ENCODE data around the gene ADD2. TPM values are rescaled to one million over a fixed set of nuclear protein-coding genes. Genes with fewer than 3 reads are reported as not detected.

ADD2 gene
- total RNA-seq, 1 experiment from 2014 or later = 0.23 TPM

DNA sequence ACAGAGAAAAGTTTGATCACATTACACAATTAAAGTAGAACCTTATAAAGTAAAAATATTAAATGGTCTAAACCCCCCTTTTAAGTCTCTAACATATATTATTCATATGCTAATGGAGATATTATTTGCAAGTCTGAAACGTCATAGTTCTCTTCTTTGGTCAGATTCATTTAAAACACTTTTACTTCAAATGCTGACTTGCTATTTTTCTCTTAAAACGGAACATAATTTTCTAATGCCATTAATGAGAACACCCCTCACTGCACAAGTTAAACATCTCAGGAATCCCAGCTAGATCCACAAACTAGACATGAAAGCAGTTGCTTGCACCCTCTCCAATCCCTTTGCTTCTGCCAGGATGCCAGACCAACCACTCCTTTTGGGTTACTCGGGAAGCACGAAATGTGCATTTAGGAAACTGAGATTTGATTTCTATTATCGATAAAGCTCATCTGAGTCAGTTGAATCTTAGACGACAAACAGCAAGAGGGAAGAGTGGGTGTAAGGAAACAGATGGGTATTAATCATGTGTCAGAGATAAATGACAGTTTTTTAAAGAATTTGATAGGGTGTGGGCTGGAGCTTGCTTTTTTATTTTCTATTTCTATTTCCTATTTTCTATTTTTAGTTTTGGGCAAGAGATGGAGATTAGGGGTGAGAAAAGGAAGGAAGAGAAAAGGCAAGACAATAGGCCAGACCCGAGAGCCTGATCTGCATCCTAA lies 1.5 kb downstream of the ADD2 start:
- Mint-ChIP-seq H3K27me3 (ENCODE audit: insufficient read depth, unreplicated experiment) (peaks cover 60% of the 10 kb centered on the region), H3K36me3 (ENCODE audit: insufficient read depth, unreplicated experiment) (no peaks in the 10 kb centered on the region), H3K4me3 (ENCODE audit: unreplicated experiment) (no peak overlapping the region), H3K4me1 (ENCODE audit: insufficient read depth, unreplicated experiment) (no peaks in the 10 kb centered on the region), H3K9me3 (ENCODE audit: unreplicated experiment) (no peaks in the 10 kb centered on the region), H3K27ac (ENCODE audit: low read depth, unreplicated experiment) (no peak overlapping the region)
- CTCF ChIA-PET = interaction anchor here (1.2 kb wide), 1 partner anchor 25 kb away, joined by 3 read pairs; no protein-coding TSS in a partner anchor
- POLR2A ChIA-PET = no interaction called here
- TF ChIP-seq CTCF (IDR thresholded peaks at IDR 0.05; ENCODE audit: unreplicated experiment) = no peak
- DNase-seq (ENCODE audit: unreplicated experiment) = no peak
- BruUV-seq (replicated peaks) = no TSS peak
- intact Hi-C loops (cut with micrococcal nuclease) = no loop called here

- peaks cover 6% of the 10 kb centered on the region for H3K36me3 Mint-ChIP-seq (ENCODE audit: insufficient read depth, unreplicated experiment)
- H3K27ac Mint-ChIP-seq (ENCODE audit: low read depth, unreplicated experiment) = no peak overlapping the region
- H3K9me3 Mint-ChIP-seq (ENCODE audit: unreplicated experiment) = no peaks in the 10 kb centered on the region
- H3K4me3 Mint-ChIP-seq (ENCODE audit: unreplicated experiment) = no peak overlapping the region
- BruUV-seq (replicated peaks) = no TSS peak
- intact Hi-C loops (cut with micrococcal nuclease) = no loop called here
- TF ChIP-seq CTCF (IDR thresholded peaks at IDR 0.05; ENCODE audit: unreplicated experiment) = no peak
- peaks cover 70% of the 10 kb centered on the region for H3K27me3 Mint-ChIP-seq (ENCODE audit: insufficient read depth, unreplicated experiment)
- DNase-seq (ENCODE audit: unreplicated experiment) = no peak
- POLR2A ChIA-PET = no interaction called here
- CTCF ChIA-PET = interaction anchor here (0.8 kb wide), 1 partner anchor 19 kb away, joined by 3 read pairs; no protein-coding TSS in a partner anchor
- no peaks in the 10 kb centered on the region for H3K4me1 Mint-ChIP-seq (ENCODE audit: insufficient read depth, unreplicated experiment)
Measured at GRCh38 chr2:70765507-70765906, 2.5 kb downstream of the ADD2 start.

- DNase-seq (ENCODE audit: unreplicated experiment) = no peak
- POLR2A ChIA-PET = no interaction called here
Measured at GRCh38 chr2:70759446-70759845, 8.6 kb downstream of the ADD2 start.

DNA sequence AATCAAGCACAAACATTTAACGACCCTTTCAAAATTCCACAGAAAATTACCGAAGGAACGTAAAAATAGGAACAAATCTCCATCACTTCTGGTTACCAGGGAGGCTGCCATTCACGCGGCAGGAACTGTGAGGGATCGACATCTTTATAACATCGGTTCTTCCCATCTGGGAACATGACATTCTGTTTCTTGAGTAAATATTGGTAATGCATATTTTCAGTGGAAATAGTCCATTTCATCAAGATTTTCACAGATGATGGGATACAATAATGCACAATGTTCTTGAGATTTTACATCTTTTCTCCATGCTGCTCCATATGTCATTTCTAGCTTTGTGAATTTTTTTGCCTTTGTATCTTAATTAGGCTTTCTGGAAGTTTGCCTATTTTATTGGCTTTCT lies 10.0 kb downstream of the ADD2 start:
- CTCF ChIA-PET = interaction anchor here (1.3 kb wide), 1 partner anchor 27 kb away, joined by 3 read pairs; no protein-coding TSS in a partner anchor

More at GRCh38 chr2:70759446-70759845, 8.6 kb downstream of the ADD2 start:
- CTCF ChIA-PET = interaction anchor here (0.8 kb wide), 1 partner anchor 19 kb away, joined by 3 read pairs; no protein-coding TSS in a partner anchor
- BruUV-seq (replicated peaks) = no TSS peak
- Mint-ChIP-seq H3K36me3 (ENCODE audit: insufficient read depth, unreplicated experiment) (peaks cover 6% of the 10 kb centered on the region), H3K9me3 (ENCODE audit: unreplicated experiment) (no peaks in the 10 kb centered on the region), H3K4me1 (ENCODE audit: insufficient read depth, unreplicated experiment) (no peaks in the 10 kb centered on the region), H3K27ac (ENCODE audit: low read depth, unreplicated experiment) (no peak overlapping the region), H3K4me3 (ENCODE audit: unreplicated experiment) (no peak overlapping the region), H3K27me3 (ENCODE audit: insufficient read depth, unreplicated experiment) (peaks cover 25% of the 10 kb centered on the region)
- TF ChIP-seq CTCF (IDR thresholded peaks at IDR 0.05; ENCODE audit: unreplicated experiment) = no peak
- intact Hi-C loops (cut with micrococcal nuclease) = no loop called here

More for the DNA sequence above, 10.0 kb downstream of the ADD2 start:
- H3K27ac Mint-ChIP-seq (ENCODE audit: low read depth, unreplicated experiment) = no peak overlapping the region
- TF ChIP-seq CTCF (IDR thresholded peaks at IDR 0.05; ENCODE audit: unreplicated experiment) = no peak
- no peaks in the 10 kb centered on the region for H3K9me3 Mint-ChIP-seq (ENCODE audit: unreplicated experiment)
- peaks cover 6% of the 10 kb centered on the region for H3K36me3 Mint-ChIP-seq (ENCODE audit: insufficient read depth, unreplicated experiment)
- intact Hi-C loops (cut with micrococcal nuclease) = no loop called here
- no peak for DNase-seq (ENCODE audit: unreplicated experiment)
- no peaks in the 10 kb centered on the region for H3K4me1 Mint-ChIP-seq (ENCODE audit: insufficient read depth, unreplicated experiment)
- POLR2A ChIA-PET = no interaction called here
- peaks cover 19% of the 10 kb centered on the region for H3K27me3 Mint-ChIP-seq (ENCODE audit: insufficient read depth, unreplicated experiment)
- no TSS peak for BruUV-seq (replicated peaks)
- no peak overlapping the region for H3K4me3 Mint-ChIP-seq (ENCODE audit: unreplicated experiment)
